GM18508 (cell line): ENCODE measurements around the gene CSMD2.

Source experiments
- ATAC-seq: cut with Tn5 transposase; IDR thresholded peaks from one replicate; pipeline ENCODE4 v1.9.1; 2021; ENCODE audit warnings: moderate number of reproducible peaks; ENCODE audit not compliant: insufficient read depth, unreplicated experiment

Gene CSMD2

GRCh38 chr1:33709783-33710718 lies 455.0 kb downstream of the CSMD2 start:
- no peak for ATAC-seq

- ATAC-seq, result no peak
These were observed 455.8 kb downstream of the CSMD2 start for GRCh38 chr1:33709174-33709782.

GRCh38 chr1:33706634-33707255 lies 458.3 kb downstream of the CSMD2 start:
- ATAC-seq, result no peak

GRCh38 chr1:33703464-33703863 lies 461.6 kb downstream of the CSMD2 start:
- ATAC-seq, result no peak

- ATAC-seq, result no peak
These were observed 466.5 kb downstream of the CSMD2 start for GRCh38 chr1:33698361-33699035.

- ATAC-seq, result no peak
These were observed 467.2 kb downstream of the CSMD2 start for GRCh38 chr1:33697816-33698215.

- ATAC-seq, result no peak
These were observed 468.1 kb downstream of the CSMD2 start for GRCh38 chr1:33696962-33697361.

- ATAC-seq, result no peak
These were observed 468.7 kb downstream of the CSMD2 start for GRCh38 chr1:33696311-33696710.

- no peak for ATAC-seq
These were observed 472.5 kb downstream of the CSMD2 start for GRCh38 chr1:33692206-33693188.

- ATAC-seq, result no peak
These were observed 478.0 kb downstream of the CSMD2 start for GRCh38 chr1:33687000-33687399.

- no peak for ATAC-seq
These were observed 478.5 kb downstream of the CSMD2 start for GRCh38 chr1:33686551-33686950.

GRCh38 chr1:33685256-33685655 lies 479.8 kb downstream of the CSMD2 start:
- no peak for ATAC-seq

GRCh38 chr1:33684396-33685179 lies 480.4 kb downstream of the CSMD2 start:
- no peak for ATAC-seq

- no peak for ATAC-seq
These were observed 481.1 kb downstream of the CSMD2 start for GRCh38 chr1:33683913-33684312.

- no peak for ATAC-seq
These were observed 482.7 kb downstream of the CSMD2 start for GRCh38 chr1:33682371-33682770.

- ATAC-seq, result no peak
These were observed 484.7 kb downstream of the CSMD2 start for GRCh38 chr1:33680281-33680840.

- ATAC-seq, result no peak
These were observed 494.5 kb downstream of the CSMD2 start for GRCh38 chr1:33670567-33670966.

- ATAC-seq, result no peak
These were observed 496.3 kb downstream of the CSMD2 start for GRCh38 chr1:33668695-33669094.
